HG03432 (cell line): ENCODE data around the gene ATAD3C.
"Not testable (repeated sequence)": the region's sequence is repeated elsewhere in the genome, so short reads cannot be mapped to it uniquely, and the experiment has no call there.

Source experiments
- ATAC-seq: cut with Tn5 transposase; IDR thresholded peaks from one replicate; pipeline ENCODE4 v1.9.1; 2021; ENCODE audit warnings: mild to moderate bottlenecking, moderate library complexity; ENCODE audit not compliant: unreplicated experiment

Gene ATAD3C

GRCh38 chr1:1494311-1494710 lies 44.8 kb downstream of the ATAD3C start:
- not testable (repeated sequence) for ATAC-seq

GRCh38 chr1:1495461-1495975 lies 46.0 kb downstream of the ATAD3C start:
- ATAC-seq, result not testable (repeated sequence)

- not testable (repeated sequence) for ATAC-seq
Measured at GRCh38 chr1:1504777-1505365, 55.4 kb downstream of the ATAD3C start.

- ATAC-seq, result peak; percentile 48
Measured at GRCh38 chr1:1505366-1505798, 55.9 kb downstream of the ATAD3C start.

GRCh38 chr1:1505801-1506200 lies 56.3 kb downstream of the ATAD3C start:
- not testable (repeated sequence) for ATAC-seq

GRCh38 chr1:1507305-1507704 lies 57.8 kb downstream of the ATAD3C start:
- ATAC-seq, result no peak

- ATAC-seq, result not testable (repeated sequence)
Measured at GRCh38 chr1:1508775-1509464, 59.4 kb downstream of the ATAD3C start.

- ATAC-seq, result not testable (repeated sequence)
Measured at GRCh38 chr1:1509465-1509850, 60.0 kb downstream of the ATAD3C start.

GRCh38 chr1:1510912-1511532 lies 61.5 kb downstream of the ATAD3C start:
- ATAC-seq, result no peak

GRCh38 chr1:1511533-1512285 lies 62.2 kb downstream of the ATAD3C start, which contains the start of gene ATAD3A:
TSS of gene ATAD3A (plus strand) at chr1:1512162. CDS start at chr1:1512269, 107 bp downstream.
- ATAC-seq, result peak; percentile 84

GRCh38 chr1:1512425-1512824 lies 62.9 kb downstream of the ATAD3C start:
- ATAC-seq, result peak; percentile 15

GRCh38 chr1:1513675-1514074 lies 64.2 kb downstream of the ATAD3C start:
- not testable (repeated sequence) for ATAC-seq

GRCh38 chr1:1514376-1514775 lies 64.9 kb downstream of the ATAD3C start:
- ATAC-seq, result not testable (repeated sequence)

- not testable (repeated sequence) for ATAC-seq
Measured at GRCh38 chr1:1516923-1517322, 67.4 kb downstream of the ATAD3C start.

GRCh38 chr1:1517973-1518620 lies 68.6 kb downstream of the ATAD3C start:
- ATAC-seq, result no peak

GRCh38 chr1:1518621-1519007 lies 69.1 kb downstream of the ATAD3C start:
- ATAC-seq, result not testable (repeated sequence)
